ENCODE measurements around the gene TNFSF12. TPM values are rescaled to one million over a fixed set of nuclear protein-coding genes. Genes with fewer than 3 reads are reported as not detected.

TNFSF12 gene
- total RNA-seq, 1 donor from 2014 or later, result 60.6 TPM

DNA sequence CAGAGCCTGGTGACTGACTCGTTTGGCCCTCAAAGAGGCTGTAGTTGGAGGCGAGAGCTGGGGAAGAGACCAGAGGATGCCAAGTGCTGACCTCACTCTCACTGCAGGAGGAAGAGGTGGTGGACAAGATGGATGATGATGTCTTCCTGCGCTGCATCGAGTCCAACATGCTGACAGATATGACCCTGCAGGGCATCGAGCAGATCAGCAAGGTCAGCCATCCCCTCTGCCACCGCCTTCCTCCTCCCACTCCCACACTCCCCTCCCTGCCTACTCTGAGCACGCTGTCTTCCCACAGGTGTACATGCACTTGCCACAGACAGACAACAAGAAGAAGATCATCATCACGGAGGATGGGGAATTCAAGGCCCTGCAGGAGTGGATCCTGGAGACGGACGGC, 37.8 kb upstream of the TNFSF12 start:
- TF ChIP-seq POLR2A (IDR thresholded peaks at IDR 0.05), result no peak
- TF ChIP-seq, protein P1, sequence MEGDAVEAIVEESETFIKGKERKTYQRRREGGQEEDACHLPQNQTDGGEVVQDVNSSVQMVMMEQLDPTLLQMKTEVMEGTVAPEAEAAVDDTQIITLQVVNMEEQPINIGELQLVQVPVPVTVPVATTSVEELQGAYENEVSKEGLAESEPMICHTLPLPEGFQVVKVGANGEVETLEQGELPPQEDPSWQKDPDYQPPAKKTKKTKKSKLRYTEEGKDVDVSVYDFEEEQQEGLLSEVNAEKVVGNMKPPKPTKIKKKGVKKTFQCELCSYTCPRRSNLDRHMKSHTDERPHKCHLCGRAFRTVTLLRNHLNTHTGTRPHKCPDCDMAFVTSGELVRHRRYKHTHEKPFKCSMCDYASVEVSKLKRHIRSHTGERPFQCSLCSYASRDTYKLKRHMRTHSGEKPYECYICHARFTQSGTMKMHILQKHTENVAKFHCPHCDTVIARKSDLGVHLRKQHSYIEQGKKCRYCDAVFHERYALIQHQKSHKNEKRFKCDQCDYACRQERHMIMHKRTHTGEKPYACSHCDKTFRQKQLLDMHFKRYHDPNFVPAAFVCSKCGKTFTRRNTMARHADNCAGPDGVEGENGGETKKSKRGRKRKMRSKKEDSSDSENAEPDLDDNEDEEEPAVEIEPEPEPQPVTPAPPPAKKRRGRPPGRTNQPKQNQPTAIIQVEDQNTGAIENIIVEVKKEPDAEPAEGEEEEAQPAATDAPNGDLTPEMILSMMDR (IDR thresholded peaks at IDR 0.05), result no peak
- TF ChIP-seq POLR2AphosphoS5 (IDR thresholded peaks at IDR 0.05; ENCODE audit: insufficient read depth in 1 of 2, low read depth in 1 of 2), result no peak
- Histone ChIP-seq H3K4me3 (no peak overlapping the region), H3K36me3 (peaks cover 2 to 84% of the 10 kb centered on the region in 2 donors), H3K27me3 (no peaks in the 10 kb centered on the region), H3K27ac (no peak overlapping the region), H3K9me3 (no peaks in the 10 kb centered on the region), H3K4me1 (peaks cover 5% of the 10 kb centered on the region)
- intact Hi-C loops (cut with DNase I), result no loop called here
- no peak for DNase-seq (ENCODE audit: extremely low spot score in 2 of 2)

DNA sequence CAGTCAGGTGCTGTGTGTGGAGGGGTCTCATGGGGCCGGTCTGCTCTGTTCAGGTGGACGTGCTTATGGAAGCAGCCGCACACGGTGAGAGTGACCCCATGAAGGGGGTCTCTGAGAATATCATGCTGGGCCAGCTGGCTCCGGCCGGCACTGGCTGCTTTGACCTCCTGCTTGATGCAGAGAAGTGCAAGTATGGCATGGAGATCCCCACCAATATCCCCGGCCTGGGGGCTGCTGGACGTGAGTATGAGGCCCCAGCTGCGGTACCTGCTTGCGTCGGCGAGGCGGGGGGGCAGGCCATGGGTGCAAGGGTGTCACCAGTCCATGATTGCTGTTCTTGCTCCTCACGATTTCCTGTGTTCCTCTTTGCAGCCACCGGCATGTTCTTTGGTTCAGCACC, 36.8 kb upstream of the TNFSF12 start:
- no peak for TF ChIP-seq POLR2AphosphoS5 (IDR thresholded peaks at IDR 0.05; ENCODE audit: insufficient read depth in 1 of 2, low read depth in 1 of 2)
- TF ChIP-seq, protein P1 (IDR thresholded peaks at IDR 0.05), result no peak
- TF ChIP-seq POLR2A (IDR thresholded peaks at IDR 0.05), result no peak
- intact Hi-C loops (cut with DNase I), result no loop called here
- H3K27ac ChIP-seq, result no peak overlapping the region
- DNase-seq (ENCODE audit: extremely low spot score in 2 of 2), result no peak
- no peaks in the 10 kb centered on the region for H3K27me3 ChIP-seq
- peaks cover 2 to 74% of the 10 kb centered on the region in 2 donors for H3K36me3 ChIP-seq
- no peak overlapping the region for H3K4me3 ChIP-seq
- H3K4me1 ChIP-seq, result peaks cover 5% of the 10 kb centered on the region
- H3K9me3 ChIP-seq, result no peaks in the 10 kb centered on the region

DNA sequence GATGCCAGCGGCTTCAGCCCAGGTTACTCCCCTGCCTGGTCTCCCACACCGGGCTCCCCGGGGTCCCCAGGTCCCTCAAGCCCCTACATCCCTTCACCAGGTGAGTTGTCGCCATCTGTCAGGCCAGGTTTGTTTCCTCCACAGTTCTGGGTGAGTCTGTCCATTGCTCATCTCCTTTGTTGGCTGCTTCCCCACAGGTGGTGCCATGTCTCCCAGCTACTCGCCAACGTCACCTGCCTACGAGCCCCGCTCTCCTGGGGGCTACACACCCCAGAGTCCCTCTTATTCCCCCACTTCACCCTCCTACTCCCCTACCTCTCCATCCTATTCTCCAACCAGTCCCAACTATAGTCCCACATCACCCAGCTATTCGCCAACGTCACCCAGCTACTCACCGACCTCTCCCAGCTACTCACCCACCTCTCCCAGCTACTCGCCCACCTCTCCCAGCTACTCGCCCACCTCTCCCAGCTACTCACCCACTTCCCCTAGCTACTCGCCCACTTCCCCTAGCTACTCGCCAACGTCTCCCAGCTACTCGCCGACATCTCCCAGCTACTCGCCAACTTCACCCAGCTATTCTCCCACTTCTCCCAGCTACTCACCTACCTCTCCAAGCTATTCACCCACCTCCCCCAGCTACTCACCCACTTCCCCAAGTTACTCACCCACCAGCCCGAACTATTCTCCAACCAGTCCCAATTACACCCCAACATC, 35.9 kb upstream of the TNFSF12 start:
- intact Hi-C loops (cut with DNase I), result no loop called here
- no peak overlapping the region for H3K4me3 ChIP-seq
- peak overlapping the region; percentile 32 for H3K27ac ChIP-seq
- peaks cover 2 to 66% of the 10 kb centered on the region in 2 donors for H3K36me3 ChIP-seq
- DNase-seq (ENCODE audit: extremely low spot score in 2 of 2), result no peak
- H3K9me3 ChIP-seq, result no peaks in the 10 kb centered on the region
- no peaks in the 10 kb centered on the region for H3K27me3 ChIP-seq
- no peak for TF ChIP-seq POLR2A (IDR thresholded peaks at IDR 0.05)
- no peak for TF ChIP-seq POLR2AphosphoS5 (IDR thresholded peaks at IDR 0.05; ENCODE audit: insufficient read depth in 1 of 2, low read depth in 1 of 2)
- TF ChIP-seq, protein P1 (IDR thresholded peaks at IDR 0.05), result no peak
- peaks cover 5% of the 10 kb centered on the region for H3K4me1 ChIP-seq

DNA sequence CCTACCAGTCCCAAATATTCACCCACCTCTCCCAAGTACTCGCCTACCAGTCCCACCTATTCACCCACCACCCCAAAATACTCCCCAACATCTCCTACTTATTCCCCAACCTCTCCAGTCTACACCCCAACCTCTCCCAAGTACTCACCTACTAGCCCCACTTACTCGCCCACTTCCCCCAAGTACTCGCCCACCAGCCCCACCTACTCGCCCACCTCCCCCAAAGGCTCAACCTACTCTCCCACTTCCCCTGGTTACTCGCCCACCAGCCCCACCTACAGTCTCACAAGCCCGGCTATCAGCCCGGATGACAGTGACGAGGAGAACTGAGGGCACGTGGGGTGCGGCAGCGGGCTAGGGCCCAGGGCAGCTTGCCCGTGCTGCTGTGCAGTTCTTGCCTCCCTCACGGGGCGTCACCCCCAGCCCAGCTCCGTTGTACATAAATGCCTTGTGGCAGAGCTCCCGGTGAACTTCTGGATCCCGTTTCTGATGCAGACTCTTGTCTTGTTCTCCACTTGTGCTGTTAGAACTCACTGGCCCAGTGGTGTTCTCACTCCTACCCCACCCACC, 34.9 kb upstream of the TNFSF12 start:
- Histone ChIP-seq H3K4me3 (no peak overlapping the region), H3K27ac (peak overlapping the region; percentile 32), H3K36me3 (peaks cover 2 to 56% of the 10 kb centered on the region in 2 donors), H3K27me3 (no peaks in the 10 kb centered on the region), H3K4me1 (peaks cover 5% of the 10 kb centered on the region), H3K9me3 (no peaks in the 10 kb centered on the region)
- intact Hi-C loops (cut with DNase I), result no loop called here
- TF ChIP-seq POLR2A (IDR thresholded peaks at IDR 0.05) (no peak), POLR2AphosphoS5 (IDR thresholded peaks at IDR 0.05; ENCODE audit: insufficient read depth in 1 of 2, low read depth in 1 of 2) (no peak)
- TF ChIP-seq, protein P1 (IDR thresholded peaks at IDR 0.05), result no peak
- DNase-seq (ENCODE audit: extremely low spot score in 2 of 2), result no peak
